GM12801 (cell line): Measurements from ENCODE around the gene SIX1.

Source experiments
- CTCF ChIP-seq: IDR thresholded peaks from one replicate; pipeline ENCODE4 v1.5.1; 2011; ENCODE audit warnings: control low read depth; ENCODE audit not compliant: insufficient read length; ENCODE audit errors: extremely low read depth

SIX1 gene

GRCh38 chr14:60628892-60629291 is 20.4 kb downstream of the SIX1 start:
- no peak for TF ChIP-seq CTCF

GRCh38 chr14:60622917-60623257 is 26.4 kb downstream of the SIX1 start:
- TF ChIP-seq CTCF, result no peak

GRCh38 chr14:60622210-60622916 is 26.9 kb downstream of the SIX1 start:
- no peak for TF ChIP-seq CTCF

- TF ChIP-seq CTCF, result no peak
Observed at GRCh38 chr14:60621386-60621785, 27.9 kb downstream of the SIX1 start.

- TF ChIP-seq CTCF, result no peak
Observed at GRCh38 chr14:60618241-60618640, 31.0 kb downstream of the SIX1 start.

- TF ChIP-seq CTCF, result no peak
Observed at GRCh38 chr14:60616461-60616959, 32.8 kb downstream of the SIX1 start.

- TF ChIP-seq CTCF, result no peak
Observed at GRCh38 chr14:60602291-60602690, 47.0 kb downstream of the SIX1 start.
